ENCODE data around the gene PHF13. TPM values are rescaled to one million over a fixed set of nuclear protein-coding genes. Genes with fewer than 3 reads are reported as not detected.
"Not testable (repeated sequence)": the region's sequence is repeated elsewhere in the genome, so short reads cannot be mapped to it uniquely, and the experiment has no call there.

PHF13 gene
- total and polyA plus RNA-seq, 2 experiments from 2014 or later, result 9.6 to 11.4 TPM

DNA sequence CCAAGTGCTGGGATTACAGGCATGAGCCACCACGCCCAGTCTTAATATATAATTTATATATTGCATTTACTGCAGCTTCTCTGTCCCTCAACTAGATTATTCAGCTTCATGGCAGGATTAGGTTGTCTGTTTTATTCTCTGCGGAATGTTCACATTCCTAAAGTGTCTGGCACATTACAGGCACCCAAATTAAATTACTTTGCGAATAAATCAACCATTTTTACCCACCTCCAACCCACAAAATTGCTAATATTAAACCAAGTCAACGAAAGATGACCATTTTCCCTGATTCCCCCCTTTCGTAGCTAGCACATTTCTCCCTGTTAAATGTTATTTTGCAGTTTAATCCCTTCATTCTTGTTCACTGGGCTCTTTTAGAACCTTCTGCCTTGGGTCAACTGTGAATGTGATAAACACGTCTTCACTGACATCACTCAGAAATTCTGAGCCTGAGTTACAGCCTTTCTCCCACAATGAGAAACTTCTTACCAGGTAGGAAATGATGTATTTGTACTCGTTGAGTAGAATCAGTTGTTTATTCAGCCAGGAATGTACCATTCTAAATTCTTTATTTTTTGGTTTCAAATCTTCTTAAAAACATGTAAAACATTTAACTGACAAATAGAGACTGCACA lies 47.0 kb downstream of the PHF13 start:
- peaks cover 4% of the 10 kb centered on the region for H4K20me1 ChIP-seq (ENCODE audit: insufficient read depth, poor library complexity, severe bottlenecking)
- DNase-seq (ENCODE audit: low spot score), result no peak
- no peak for TF ChIP-seq EZH2phosphoT487 (IDR thresholded peaks at IDR 0.05; ENCODE audit: low read depth, severe bottlenecking, unreplicated experiment)
- no peaks in the 10 kb centered on the region for H3K36me3 ChIP-seq (replicated peaks; ENCODE audit: insufficient read depth, low read depth)
- H3K27me3 ChIP-seq, result no peaks in the 10 kb centered on the region
- no peaks in the 10 kb centered on the region for H3K9me3 ChIP-seq (ENCODE audit: low read depth)
- H3K79me2 ChIP-seq, result no peaks in the 10 kb centered on the region
- H2AFZ ChIP-seq, result no peak overlapping the region
- no peak overlapping the region for H3K4me2 ChIP-seq
- 81% methylated on average over 7 of the region's 7 CpGs for WGBS (ENCODE audit: low lambda C conversion rate, missing lambda C conversion rate)
- H3K9me2 ChIP-seq (replicated peaks; ENCODE audit: insufficient read depth), result no peaks in the 10 kb centered on the region
- peaks cover 5% of the 10 kb centered on the region for H3K4me1 ChIP-seq (ENCODE audit: insufficient read depth)
- H3K27ac ChIP-seq, result no peak overlapping the region
- no peak overlapping the region for H3K4me3 ChIP-seq

DNA sequence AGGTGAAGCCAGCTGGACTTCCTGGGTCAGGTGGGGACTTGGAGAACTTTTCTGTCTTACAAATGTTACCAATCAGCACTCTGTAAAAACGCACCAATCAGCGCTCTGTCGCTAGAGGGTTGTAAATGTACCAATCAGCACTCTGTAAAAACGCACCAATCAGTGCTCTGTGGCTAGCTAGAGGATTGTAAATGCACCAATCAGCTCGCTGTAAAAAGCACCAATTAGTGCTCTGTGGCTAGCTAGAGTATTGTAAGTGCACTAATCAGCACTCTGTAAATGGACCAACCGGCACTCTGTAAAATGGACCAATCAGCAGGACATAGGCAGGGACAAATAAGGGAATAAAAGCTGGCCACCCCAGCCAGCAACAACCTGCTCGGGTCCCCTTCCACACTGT lies 48.9 kb downstream of the PHF13 start:
- H3K27ac ChIP-seq; H3K9me3 ChIP-seq (ENCODE audit: low read depth); H3K36me3 ChIP-seq (replicated peaks; ENCODE audit: insufficient read depth, low read depth); H3K4me3 ChIP-seq; H3K27me3 ChIP-seq; DNase-seq (ENCODE audit: low spot score); H3K79me2 ChIP-seq; H3K9me2 ChIP-seq (replicated peaks; ENCODE audit: insufficient read depth); H3K4me2 ChIP-seq; H2AFZ ChIP-seq; H4K20me1 ChIP-seq (ENCODE audit: insufficient read depth, poor library complexity, severe bottlenecking); H3K4me1 ChIP-seq (ENCODE audit: insufficient read depth): not testable (repeated sequence)
- WGBS (ENCODE audit: low lambda C conversion rate, missing lambda C conversion rate), result over 99% methylated on average over 7 of the region's 7 CpGs

DNA sequence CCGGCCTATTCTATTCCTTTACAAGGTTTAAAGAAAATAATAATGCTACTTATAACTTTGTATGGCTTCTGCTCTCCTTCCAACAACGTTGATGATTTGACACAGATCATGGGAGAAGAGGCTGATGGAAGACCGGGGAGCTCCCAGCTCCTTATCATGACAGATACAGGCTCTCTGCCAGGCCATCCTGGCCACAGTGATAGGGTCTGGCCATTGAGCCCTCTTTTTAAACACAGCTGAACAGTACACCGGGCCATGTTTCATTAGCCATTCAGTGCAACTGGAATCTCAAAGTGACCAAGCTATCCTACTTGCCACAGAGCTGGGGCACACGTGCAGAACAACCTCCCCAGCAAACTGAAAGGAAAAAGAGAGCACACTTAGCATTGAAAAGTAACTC lies 53.2 kb downstream of the PHF13 start:
- no peaks in the 10 kb centered on the region for H3K79me2 ChIP-seq
- H3K9me3 ChIP-seq (ENCODE audit: low read depth), result no peaks in the 10 kb centered on the region
- TF ChIP-seq, protein P1, sequence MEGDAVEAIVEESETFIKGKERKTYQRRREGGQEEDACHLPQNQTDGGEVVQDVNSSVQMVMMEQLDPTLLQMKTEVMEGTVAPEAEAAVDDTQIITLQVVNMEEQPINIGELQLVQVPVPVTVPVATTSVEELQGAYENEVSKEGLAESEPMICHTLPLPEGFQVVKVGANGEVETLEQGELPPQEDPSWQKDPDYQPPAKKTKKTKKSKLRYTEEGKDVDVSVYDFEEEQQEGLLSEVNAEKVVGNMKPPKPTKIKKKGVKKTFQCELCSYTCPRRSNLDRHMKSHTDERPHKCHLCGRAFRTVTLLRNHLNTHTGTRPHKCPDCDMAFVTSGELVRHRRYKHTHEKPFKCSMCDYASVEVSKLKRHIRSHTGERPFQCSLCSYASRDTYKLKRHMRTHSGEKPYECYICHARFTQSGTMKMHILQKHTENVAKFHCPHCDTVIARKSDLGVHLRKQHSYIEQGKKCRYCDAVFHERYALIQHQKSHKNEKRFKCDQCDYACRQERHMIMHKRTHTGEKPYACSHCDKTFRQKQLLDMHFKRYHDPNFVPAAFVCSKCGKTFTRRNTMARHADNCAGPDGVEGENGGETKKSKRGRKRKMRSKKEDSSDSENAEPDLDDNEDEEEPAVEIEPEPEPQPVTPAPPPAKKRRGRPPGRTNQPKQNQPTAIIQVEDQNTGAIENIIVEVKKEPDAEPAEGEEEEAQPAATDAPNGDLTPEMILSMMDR (IDR thresholded peaks at IDR 0.05; ENCODE audit: poor library complexity), result no peak
- no peak for TF ChIP-seq EZH2 (IDR thresholded peaks at IDR 0.05; ENCODE audit: borderline replicate concordance)
- TF ChIP-seq EZH2phosphoT487 (IDR thresholded peaks at IDR 0.05; ENCODE audit: low read depth, severe bottlenecking, unreplicated experiment), result no peak
- H3K4me2 ChIP-seq, result no peak overlapping the region
- no peak overlapping the region for H2AFZ ChIP-seq
- H3K27me3 ChIP-seq, result no peaks in the 10 kb centered on the region
- H4K20me1 ChIP-seq (ENCODE audit: insufficient read depth, poor library complexity, severe bottlenecking), result no peaks in the 10 kb centered on the region
- no peaks in the 10 kb centered on the region for H3K9me2 ChIP-seq (replicated peaks; ENCODE audit: insufficient read depth)
- no peak for DNase-seq (ENCODE audit: low spot score)
- no peak overlapping the region for H3K27ac ChIP-seq
- WGBS (ENCODE audit: low lambda C conversion rate, missing lambda C conversion rate), result 93% methylated on average over 5 of the region's 5 CpGs
- no peaks in the 10 kb centered on the region for H3K4me1 ChIP-seq (ENCODE audit: insufficient read depth)
- H3K36me3 ChIP-seq (replicated peaks; ENCODE audit: insufficient read depth, low read depth), result no peaks in the 10 kb centered on the region
- no peak overlapping the region for H3K4me3 ChIP-seq

DNA sequence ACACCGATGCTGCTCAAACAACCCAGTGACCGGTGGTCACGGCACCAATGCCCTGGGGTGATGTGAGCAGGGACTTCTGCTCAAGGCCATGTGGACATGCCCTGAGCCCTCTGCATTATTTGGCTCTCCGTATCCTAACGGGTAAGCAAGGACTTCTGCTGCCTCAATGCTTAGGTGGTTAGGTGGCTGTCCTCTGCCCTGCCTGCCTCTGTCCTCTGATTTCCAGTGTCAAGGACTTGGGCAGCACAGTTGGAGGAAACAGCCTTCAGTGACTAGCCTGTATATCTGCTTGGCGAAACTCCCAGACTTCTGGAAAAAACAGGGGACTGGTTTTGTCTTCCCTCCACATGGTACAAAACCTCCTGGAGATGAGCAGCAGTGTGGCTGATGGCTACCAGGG lies 53.6 kb downstream of the PHF13 start:
- H3K36me3 ChIP-seq (replicated peaks; ENCODE audit: insufficient read depth, low read depth), result no peaks in the 10 kb centered on the region
- WGBS (ENCODE audit: low lambda C conversion rate, missing lambda C conversion rate), result 98% methylated on average over 6 of the region's 6 CpGs
- TF ChIP-seq EZH2phosphoT487 (IDR thresholded peaks at IDR 0.05; ENCODE audit: low read depth, severe bottlenecking, unreplicated experiment) (no peak), EZH2 (IDR thresholded peaks at IDR 0.05; ENCODE audit: borderline replicate concordance) (no peak)
- TF ChIP-seq, protein P1 (IDR thresholded peaks at IDR 0.05; ENCODE audit: poor library complexity), result no peak

More for the DNA sequence above, 53.6 kb downstream of the PHF13 start:
- Histone ChIP-seq H3K9me3 (ENCODE audit: low read depth) (no peaks in the 10 kb centered on the region), H3K79me2 (no peaks in the 10 kb centered on the region), H3K27ac (no peak overlapping the region), H3K4me3 (no peak overlapping the region), H3K9me2 (replicated peaks; ENCODE audit: insufficient read depth) (no peaks in the 10 kb centered on the region), H3K4me1 (ENCODE audit: insufficient read depth) (no peaks in the 10 kb centered on the region), H3K4me2 (no peak overlapping the region), H4K20me1 (ENCODE audit: insufficient read depth, poor library complexity, severe bottlenecking) (no peaks in the 10 kb centered on the region), H3K27me3 (no peaks in the 10 kb centered on the region), H2AFZ (no peak overlapping the region)
- DNase-seq (ENCODE audit: low spot score), result no peak
